22Rv1 (cell line): ENCODE measurements around the gene TRIM29.

Experiments used
- H3K27ac ChIP-seq: fragments of 450-650 bp; 2 replicates; pipeline ENCODE4 v1.5.1; 2017
- CTCF ChIP-seq: fragments of 450-650 bp; IDR thresholded peaks from 2 replicates; pipeline ENCODE4 v1.5.1; 2017; ENCODE audit warnings: mild to moderate bottlenecking
- ZFX ChIP-seq: fragments of 450-650 bp; IDR thresholded peaks from 2 replicates; pipeline ENCODE4 v1.6.1; 2017; ENCODE audit warnings: antibody characterized with exemption, borderline replicate concordance

Gene TRIM29

GRCh38 chr11:120142441-120143100 is 4.7 kb upstream of the TRIM29 start:
- TF ChIP-seq CTCF (no peak), ZFX (no peak)
- H3K27ac ChIP-seq = no peak overlapping the region

- H3K27ac ChIP-seq = no peak overlapping the region
- TF ChIP-seq CTCF (no peak), ZFX (no peak)
Measured at GRCh38 chr11:120141768-120142423, 4.0 kb upstream of the TRIM29 start.

GRCh38 chr11:120141113-120141767 is 3.3 kb upstream of the TRIM29 start:
- no peak for TF ChIP-seq ZFX
- no peak for TF ChIP-seq CTCF
- H3K27ac ChIP-seq = no peak overlapping the region

GRCh38 chr11:120139316-120140069 is 1.6 kb upstream of the TRIM29 start:
- H3K27ac ChIP-seq = no peak overlapping the region
- TF ChIP-seq ZFX (no peak), CTCF (no peak)

- TF ChIP-seq CTCF (no peak), ZFX (no peak)
- no peak overlapping the region for H3K27ac ChIP-seq
Measured at GRCh38 chr11:120137187-120137610, 714 bp downstream of the TRIM29 start.

GRCh38 chr11:120136356-120136755 is 1.6 kb downstream of the TRIM29 start:
- no peak for TF ChIP-seq CTCF
- no peak for TF ChIP-seq ZFX
- no peak overlapping the region for H3K27ac ChIP-seq
